Superior temporal gyrus (tissue), 1 donor: ENCODE measurements around the gene SERTAD2.

Source experiments
- DNase-seq: peaks from one replicate; pipeline ENCODE4 v3.0.0-alpha.2; 2016; ENCODE audit errors: extremely low spot score

The SERTAD2 gene

GRCh38 chr2:64653109-64654062, at the start of gene SERTAD2:
Gene SERTAD2 (minus strand): TSS chr2:64653913. CDS start chr2:64636871, 17,042 bp downstream.
- peak; percentile 77 for DNase-seq

- DNase-seq = no peak
Observed at GRCh38 chr2:64700133-64700809, 46.6 kb upstream of the SERTAD2 start.

- no peak for DNase-seq
Observed at GRCh38 chr2:64699712-64700111, 46.0 kb upstream of the SERTAD2 start.

GRCh38 chr2:64698668-64699444, 45.1 kb upstream of the SERTAD2 start:
- DNase-seq = no peak

GRCh38 chr2:64698177-64698643, 44.5 kb upstream of the SERTAD2 start:
- no peak for DNase-seq

GRCh38 chr2:64697297-64698176, 43.8 kb upstream of the SERTAD2 start:
- no peak for DNase-seq

DNA sequence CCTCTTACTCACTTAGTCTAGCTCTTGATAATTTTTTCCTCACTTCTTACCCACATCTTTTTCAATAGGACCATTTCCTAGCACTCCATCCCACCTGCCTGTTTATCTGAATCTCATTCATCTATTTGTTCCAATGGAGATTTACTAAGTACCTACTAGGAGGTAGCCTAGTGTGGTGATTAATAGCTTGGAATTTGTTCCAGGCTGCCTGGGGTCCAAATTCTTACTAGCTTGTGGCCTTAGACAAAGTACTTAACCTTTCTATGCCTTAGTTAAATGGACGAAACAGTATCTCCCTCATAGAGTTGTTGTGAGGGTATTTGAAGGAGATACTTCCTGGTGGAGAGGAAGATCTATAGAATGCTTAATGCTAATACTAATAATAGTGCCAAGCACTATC, 42.9 kb upstream of the SERTAD2 start:
- no peak for DNase-seq

DNA sequence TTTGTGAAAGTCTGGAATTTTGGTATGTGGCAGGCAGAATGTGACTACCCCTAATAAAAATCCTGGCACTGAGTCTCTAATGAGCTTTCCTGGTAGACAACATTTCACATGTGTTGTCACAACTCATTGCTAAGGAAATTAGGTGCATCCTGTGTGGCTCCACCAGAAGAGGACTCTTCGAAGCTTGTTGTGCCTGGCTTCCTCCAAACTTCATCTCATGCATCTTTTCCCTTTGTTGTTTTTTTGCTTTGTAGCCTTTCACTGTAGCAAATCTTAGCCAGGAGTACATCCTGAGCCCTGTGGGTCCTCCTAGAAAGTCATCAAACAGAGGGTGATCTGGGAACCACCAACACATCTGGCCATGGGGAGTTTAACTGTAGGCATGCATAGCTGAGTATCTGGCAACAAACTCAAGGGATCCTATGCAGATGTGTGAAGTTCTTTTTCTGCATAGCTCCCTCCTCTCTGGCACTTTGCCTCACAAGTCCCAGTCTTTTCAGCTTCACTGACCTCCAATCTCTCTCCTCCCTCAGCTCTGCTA, 42.1 kb upstream of the SERTAD2 start:
- DNase-seq = no peak

DNA sequence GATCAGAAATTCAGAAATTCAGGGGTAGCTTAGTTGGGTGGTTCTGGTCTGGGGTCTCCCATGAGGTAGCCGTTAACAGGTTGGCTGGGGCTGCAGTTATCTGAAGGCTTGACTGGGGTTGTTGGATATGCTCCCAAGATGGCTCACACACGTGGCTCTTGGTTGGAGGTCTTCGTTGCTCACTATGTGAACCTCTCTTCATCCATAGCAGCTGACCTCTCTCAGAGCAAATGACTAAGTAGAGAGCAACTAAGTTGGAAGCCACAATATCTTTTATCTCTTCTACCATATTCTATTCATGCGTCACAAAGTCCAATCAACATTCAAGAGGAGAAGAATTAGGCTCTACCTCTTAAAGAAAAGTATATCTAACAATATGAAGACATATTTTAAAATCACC, 38.7 kb upstream of the SERTAD2 start:
- DNase-seq = no peak

DNA sequence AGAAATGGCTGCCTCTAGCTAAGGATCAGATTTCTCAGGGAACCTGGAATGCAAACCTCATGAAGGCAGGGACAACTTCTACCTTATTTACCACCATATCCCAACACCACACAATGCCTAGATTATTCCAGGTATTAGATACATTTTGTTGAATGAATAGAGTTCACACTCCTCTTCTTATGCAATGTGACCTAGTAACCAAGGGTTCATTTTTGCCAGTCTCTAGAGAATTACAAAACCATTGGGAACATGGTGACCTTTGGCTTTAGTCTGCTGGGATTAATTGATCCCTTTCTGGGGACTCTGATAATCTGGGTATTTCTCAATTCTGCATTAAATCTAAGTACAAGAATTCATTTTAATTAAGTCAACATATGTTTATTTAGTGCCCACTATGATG, 35.2 kb upstream of the SERTAD2 start:
- no peak for DNase-seq

DNA sequence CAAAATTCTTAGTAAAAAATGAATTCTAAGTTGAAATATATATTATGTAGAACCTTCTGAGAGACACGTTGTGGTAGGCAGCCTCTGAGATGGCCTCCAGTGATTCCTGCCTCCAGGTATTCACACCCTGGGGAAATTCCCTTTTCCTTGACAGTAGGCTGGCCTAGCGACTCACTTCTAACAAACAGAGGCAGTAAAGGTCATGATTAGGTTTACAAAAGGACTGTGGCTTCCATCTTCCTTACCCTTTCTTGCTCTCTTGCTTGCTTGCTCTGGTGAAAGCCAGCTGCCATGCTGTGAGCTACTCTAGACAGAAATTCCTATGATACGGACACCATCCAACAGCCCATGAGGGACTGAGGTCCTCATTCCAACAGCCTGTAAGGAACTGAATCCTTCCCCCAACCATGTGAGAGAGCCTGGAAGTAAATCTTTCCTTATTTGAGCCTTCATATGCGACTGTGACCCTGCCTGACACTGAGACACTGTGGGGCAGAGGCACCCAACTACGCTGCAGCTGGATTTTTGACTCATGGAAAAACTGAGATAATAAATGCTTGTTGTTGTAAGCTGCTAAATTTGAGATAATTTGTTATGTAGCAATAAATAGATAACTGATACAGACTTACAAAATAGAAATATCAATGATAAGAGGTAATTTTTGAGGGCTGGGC, 32.7 kb upstream of the SERTAD2 start:
- DNase-seq = no peak

DNA sequence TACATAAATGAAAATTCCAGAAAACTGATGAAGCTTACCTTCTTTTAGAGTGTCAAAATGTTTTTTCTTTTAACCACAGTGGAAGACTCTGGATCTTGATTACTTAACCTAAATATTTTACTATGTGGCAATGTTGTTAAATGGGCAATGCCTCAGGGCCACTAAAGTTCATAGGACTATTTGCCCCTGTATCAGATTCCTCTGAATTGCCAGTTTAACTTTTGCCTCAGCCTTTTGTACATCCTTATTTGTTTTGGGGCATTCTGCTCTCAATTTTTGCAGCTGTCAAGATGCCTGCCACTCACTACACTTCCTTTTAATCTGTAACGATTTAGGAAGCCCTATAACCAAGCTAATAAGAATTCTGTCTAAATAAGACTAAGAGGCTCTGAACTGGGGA, 31.7 kb upstream of the SERTAD2 start:
- DNase-seq = no peak

DNA sequence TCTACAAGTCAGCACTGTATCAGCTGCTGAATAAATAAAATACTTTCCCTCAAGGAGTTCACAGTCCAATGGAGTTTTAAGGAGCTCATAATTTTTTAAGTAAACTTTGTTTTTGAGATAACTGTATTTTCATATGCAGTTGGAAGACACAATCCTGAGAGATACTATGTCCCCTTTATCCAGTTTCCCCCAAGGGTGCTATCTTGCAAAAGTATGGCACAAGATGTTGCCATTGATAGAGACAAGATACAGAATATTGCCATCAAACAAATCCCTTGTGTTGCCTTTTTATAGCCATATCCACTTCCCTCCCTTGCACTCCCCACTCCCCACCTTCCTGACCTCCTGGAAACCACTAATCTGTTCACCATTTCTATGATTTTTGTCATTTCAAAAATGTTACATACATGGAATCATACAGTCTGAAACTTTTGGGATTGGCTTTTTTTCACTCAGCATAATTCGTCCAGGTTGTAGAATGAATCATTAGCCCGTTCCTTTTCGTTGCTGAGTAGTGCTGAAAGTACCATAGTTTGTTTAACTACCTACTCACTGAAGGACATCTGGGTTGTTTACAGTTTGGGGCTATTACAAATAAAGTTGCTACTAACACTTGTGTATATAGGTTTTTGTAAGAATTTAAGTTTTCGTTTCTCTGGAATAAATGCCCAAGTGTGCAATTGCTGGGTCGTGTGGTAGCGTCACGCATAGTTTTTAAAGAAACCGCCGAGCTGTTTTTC, 30.2 kb upstream of the SERTAD2 start:
- no peak for DNase-seq

DNA sequence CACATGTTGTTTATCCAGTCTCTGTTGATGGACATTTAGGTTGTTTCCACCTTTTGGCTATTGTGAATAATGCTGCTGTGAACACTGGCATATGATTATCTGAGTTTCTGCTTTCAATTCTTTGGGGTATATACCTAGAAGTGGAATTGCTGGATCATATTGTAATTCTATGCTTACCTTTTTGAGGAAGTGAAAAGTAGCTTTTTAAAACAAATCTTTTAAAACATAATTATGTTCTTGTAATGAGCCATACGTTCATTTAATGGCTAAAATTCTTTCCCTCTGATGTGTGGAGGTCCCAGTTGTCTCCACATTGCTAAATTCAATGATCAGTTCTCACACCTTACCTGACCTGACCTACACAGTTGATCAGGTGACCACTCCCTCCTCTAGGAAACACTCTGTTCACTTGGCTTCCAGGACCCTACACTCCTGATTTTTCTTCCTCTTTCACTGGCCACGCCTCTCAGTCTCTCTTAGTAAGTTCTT, 27.8 kb upstream of the SERTAD2 start:
- no peak for DNase-seq

DNA sequence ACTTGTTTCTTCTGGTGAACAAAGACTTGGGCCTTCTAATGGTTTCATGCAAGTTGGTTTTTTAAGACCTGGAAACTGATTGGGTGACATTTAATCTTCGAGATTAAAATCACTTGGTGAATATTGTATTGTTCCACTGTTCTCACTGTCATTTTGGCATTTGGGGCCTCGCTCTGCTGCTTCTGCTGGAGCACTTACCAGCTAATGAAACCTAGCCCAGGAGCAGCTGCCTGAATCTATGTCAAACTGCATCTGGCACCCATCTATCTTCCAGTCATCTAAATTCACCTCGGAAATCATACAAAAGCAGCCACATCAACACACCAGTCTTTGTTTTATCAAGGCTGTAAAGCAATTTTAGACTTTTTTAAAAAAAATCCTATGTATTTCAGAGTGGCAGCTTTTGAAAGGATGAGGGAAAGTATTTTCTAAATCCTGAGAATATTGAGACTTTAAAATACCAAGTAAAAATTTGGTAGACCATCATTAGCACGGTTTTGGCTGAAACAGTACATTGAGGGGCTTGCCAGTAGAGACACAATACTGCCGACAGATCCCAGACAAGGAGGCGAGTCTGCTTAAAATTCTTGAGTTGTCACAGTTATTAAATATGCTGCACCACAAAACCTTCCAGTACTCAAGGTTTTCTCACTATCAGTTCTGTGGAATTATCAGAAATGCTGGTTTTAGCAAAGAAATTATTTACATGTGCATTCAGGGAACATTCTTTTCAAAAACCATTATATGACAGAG, 26.1 kb upstream of the SERTAD2 start:
- no peak for DNase-seq

DNA sequence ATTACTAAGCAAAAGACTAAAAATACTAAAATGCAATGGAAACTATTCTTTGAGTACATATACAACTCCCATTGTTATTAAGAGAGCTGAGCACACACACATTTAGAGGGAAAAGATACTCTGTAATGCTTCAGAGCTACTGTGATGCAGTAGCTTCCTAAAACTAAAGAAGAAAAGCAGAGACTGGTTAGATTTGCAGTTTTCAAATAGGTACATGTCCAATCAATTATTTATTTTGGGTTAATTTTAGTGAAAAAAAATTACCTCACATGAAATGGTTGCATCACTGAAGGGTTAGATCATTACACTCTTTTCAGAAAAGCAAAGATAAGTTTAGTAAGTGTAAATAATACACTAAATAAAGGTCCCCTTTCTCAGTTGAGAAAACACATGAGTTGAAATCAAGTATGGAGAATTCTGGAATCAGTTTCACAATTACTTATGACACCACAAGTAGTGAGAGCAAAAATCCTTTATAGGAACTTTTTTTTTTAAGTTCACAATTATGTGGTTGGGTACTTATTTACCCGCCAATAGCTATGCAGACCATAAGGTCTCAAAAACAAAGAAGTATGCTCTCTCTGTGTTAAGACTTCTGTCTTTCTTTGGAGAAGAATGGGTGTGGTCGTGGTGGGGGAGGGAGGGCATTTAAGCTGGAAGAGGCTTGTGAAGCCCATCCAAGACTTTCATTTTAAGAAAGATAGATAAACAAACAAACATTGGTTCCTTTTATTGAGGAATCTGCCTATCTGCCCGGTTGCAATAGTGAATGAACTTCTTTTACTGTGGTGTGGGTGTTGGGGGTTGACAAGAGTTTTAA, 25.3 kb upstream of the SERTAD2 start:
- no peak for DNase-seq

- no peak for DNase-seq
Observed at GRCh38 chr2:64677530-64677929, 23.8 kb upstream of the SERTAD2 start.

DNA sequence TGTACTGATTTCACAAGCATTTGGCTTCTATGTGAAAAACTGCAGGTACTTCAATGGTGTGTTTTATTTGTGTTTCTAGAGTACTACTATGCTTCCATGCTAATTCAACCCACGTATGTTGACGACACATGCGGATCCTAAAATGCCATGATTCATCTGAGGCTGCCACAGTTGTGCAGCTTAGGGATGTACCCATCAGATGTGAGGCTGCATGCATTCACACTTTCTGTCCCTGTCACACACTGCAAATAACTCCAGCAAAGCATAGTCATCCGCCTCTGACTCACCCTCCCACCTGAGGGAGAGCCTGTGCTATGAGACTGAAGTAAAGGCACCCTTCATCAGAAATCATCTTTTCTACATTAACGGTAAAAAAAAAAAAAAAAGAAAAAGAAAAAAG, 22.1 kb upstream of the SERTAD2 start:
- peak; percentile 70 for DNase-seq
